ENCODE results near the gene KIAA1549.

DNA sequence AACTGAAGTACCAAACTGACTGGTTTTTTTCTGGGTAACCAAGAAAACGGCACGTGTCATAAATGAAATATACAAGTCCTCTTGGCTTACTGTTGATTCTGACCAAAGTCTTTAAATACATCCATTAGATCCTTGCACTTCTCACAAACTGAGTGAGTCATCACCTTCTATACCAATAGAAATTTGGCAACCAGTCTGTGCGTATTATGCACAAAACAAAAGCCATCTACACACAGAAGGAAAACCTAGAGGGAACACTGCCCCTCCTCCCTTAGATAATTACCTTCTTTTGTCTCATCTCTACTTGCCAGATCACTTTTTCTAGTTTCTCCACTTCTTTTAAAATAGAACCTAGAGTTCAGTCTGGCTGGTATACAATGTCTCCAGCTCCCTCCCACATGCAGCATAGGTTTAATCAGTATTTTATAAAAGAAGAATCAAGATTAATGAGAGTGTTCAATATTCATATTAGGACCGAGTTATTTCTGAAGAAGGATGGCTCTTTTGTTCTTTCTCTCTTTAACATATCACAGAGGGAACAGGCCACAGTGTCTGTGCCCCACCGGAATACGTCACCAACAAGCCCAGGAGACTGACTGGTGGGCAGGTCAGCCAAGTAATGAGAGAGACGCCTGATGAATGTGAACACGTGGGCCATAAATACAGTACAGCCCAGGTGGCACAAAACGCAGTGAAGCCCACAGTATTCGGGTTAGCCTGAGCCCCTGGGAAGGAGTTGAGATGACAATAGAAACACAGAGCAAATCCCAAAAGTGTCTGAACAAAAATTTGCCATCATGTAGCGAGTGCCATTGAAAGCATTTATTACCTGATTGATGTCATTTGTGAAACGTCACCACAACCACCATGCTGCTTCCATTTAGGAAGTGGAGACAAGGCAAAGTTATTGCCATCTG lies 91.3 kb downstream of the KIAA1549 start:
- TF ChIP-seq EP300 (IDR thresholded peaks at IDR 0.05): no peak
- TF ChIP-seq, protein P1, sequence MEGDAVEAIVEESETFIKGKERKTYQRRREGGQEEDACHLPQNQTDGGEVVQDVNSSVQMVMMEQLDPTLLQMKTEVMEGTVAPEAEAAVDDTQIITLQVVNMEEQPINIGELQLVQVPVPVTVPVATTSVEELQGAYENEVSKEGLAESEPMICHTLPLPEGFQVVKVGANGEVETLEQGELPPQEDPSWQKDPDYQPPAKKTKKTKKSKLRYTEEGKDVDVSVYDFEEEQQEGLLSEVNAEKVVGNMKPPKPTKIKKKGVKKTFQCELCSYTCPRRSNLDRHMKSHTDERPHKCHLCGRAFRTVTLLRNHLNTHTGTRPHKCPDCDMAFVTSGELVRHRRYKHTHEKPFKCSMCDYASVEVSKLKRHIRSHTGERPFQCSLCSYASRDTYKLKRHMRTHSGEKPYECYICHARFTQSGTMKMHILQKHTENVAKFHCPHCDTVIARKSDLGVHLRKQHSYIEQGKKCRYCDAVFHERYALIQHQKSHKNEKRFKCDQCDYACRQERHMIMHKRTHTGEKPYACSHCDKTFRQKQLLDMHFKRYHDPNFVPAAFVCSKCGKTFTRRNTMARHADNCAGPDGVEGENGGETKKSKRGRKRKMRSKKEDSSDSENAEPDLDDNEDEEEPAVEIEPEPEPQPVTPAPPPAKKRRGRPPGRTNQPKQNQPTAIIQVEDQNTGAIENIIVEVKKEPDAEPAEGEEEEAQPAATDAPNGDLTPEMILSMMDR (IDR thresholded peaks at IDR 0.05): no peak

Measured in gastroesophageal sphincter (tissue), 3 donors.